OCI-LY7 (cell line): ENCODE measurements around the gene NCOR2.

Experiments used
- EZH2phosphoT487 ChIP-seq: fragments of 200-600 bp; sonication (generic); IDR thresholded peaks from 2 replicates; pipeline ENCODE4 v1.6.1; 2018; ENCODE audit warnings: low read depth, borderline replicate concordance, mild to moderate bottlenecking, mixed run types, antibody characterized with exemption, low read length, moderate library complexity, mixed read lengths
- TF ChIP-seq, protein P1 (sequence below): fragments of 200-600 bp; sonication (generic); conservative IDR thresholded peaks from 2 replicates; pipeline ENCODE4 v1.5.1; 2014; ENCODE audit warnings: mild to moderate bottlenecking, antibody characterized with exemption, low read length, moderate library complexity, mixed read lengths

DNA sequence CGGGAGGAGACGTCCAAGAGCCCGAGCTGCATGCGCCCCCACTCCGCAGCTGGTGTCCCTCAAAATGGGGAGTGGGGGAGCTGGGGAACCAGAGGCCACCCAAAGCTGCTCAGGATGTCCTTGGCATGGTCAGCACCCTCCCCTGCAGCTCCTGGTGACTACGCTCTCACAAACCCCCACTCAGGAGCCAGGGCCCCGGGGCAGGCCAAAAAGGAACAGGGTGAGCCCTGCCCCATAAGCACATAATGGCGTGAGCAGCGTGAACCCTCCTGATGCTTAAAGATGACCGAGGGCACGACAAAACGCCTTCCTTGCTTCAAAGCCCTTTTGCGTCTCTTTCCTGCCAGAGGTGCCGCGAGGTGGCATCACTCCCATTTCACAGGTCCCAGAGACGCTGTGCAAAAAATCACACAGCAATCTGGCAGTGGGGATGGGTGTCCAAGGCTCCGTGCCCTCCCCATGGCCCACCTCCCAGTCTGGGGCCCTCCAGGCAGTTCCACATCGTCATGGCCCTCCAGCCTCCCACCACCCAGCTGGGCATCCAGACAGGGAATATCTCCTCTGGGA is 13.5 kb downstream of the NCOR2 start:
- TF ChIP-seq, protein P1, sequence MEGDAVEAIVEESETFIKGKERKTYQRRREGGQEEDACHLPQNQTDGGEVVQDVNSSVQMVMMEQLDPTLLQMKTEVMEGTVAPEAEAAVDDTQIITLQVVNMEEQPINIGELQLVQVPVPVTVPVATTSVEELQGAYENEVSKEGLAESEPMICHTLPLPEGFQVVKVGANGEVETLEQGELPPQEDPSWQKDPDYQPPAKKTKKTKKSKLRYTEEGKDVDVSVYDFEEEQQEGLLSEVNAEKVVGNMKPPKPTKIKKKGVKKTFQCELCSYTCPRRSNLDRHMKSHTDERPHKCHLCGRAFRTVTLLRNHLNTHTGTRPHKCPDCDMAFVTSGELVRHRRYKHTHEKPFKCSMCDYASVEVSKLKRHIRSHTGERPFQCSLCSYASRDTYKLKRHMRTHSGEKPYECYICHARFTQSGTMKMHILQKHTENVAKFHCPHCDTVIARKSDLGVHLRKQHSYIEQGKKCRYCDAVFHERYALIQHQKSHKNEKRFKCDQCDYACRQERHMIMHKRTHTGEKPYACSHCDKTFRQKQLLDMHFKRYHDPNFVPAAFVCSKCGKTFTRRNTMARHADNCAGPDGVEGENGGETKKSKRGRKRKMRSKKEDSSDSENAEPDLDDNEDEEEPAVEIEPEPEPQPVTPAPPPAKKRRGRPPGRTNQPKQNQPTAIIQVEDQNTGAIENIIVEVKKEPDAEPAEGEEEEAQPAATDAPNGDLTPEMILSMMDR = no peak
- no peak for TF ChIP-seq EZH2phosphoT487
